Smooth muscle cell of bladder (primary cell): ENCODE results near the gene DOP1A. TPM values are rescaled to one million over a fixed set of nuclear protein-coding genes. Genes with fewer than 3 reads are reported as not detected.

Experiments used
- total RNA-seq: library from RNA; depleted of rRNA; stranded (reverse); fragments of >200 nt; gene quantifications from 2 replicates; pipeline ENCODE4 v1.2.3, GENCODE V29; 2014

DOP1A gene, protein sequence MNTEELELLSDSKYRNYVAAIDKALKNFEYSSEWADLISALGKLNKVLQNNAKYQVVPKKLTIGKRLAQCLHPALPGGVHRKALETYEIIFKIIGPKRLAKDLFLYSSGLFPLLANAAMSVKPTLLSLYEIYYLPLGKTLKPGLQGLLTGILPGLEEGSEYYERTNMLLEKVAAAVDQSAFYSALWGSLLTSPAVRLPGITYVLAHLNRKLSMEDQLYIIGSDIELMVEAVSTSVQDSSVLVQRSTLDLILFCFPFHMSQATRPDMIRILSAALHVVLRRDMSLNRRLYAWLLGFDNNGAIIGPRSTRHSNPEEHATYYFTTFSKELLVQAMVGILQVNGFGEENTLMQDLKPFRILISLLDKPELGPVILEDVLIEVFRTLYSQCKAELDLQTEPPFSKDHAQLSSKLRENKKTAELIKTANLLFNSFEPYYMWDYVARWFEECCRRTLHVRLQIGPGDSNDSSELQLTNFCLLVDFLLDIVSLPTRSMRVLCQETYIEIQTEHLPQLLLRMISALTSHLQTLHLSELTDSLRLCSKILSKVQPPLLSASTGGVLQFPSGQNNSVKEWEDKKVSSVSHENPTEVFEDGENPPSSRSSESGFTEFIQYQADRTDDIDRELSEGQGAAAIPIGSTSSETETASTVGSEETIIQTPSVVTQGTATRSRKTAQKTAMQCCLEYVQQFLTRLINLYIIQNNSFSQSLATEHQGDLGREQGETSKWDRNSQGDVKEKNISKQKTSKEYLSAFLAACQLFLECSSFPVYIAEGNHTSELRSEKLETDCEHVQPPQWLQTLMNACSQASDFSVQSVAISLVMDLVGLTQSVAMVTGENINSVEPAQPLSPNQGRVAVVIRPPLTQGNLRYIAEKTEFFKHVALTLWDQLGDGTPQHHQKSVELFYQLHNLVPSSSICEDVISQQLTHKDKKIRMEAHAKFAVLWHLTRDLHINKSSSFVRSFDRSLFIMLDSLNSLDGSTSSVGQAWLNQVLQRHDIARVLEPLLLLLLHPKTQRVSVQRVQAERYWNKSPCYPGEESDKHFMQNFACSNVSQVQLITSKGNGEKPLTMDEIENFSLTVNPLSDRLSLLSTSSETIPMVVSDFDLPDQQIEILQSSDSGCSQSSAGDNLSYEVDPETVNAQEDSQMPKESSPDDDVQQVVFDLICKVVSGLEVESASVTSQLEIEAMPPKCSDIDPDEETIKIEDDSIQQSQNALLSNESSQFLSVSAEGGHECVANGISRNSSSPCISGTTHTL (N-terminal part only)
- total RNA-seq = 18.6 and 26.5 TPM in 2 replicates

DNA sequence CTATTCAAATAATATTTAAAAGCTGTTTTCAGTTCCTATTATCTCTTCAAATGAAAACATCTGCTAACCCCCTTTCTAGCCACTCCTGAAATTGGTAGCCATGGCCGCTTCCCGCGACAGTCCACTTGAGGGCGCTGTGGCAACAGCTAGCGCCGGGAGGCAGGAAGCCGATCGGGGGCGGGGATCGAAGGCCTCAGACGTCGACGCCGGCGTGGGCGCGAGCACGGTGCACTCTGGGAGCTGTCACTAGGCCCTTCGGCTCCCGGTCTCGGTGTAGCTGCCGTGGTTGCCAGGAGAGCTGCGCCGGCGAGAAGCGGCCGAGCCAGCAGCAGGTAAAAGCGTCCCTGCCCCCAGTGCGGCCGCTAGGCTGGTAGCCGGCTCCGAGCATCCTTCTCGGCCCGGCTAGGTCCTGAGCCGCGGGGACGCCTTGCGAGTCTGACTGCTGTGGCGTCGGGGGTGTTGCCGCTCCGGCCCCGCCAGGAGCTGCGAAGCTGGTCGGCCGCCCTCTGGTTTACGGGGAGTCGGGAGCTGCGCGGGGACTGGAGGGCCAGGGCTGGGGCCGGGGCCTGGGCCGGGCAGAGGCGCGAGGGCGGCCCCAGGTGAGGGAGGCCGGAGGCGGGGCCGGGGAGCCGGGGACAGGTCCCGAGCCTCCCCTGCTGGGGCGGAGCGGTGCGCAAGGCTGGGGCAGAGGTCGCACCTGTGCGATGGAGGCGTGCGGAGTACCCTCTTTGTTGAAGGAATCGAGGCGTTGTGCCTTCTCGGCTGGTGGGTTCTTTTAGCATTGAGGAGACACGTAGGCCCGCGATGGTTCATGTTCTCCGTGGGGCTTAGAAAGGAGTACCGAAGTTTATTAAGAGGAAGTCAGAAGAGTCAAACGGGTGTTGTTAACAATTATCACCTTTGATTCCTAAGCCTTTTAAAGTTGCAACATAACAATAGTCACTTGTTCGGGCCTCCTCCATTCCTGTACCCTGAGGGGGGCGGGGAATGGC is at the start of gene DOP1A:
TSS of gene DOP1A (plus strand) at position 224 of the 992 bp plus-strand sequence. CDS start 29,307 bp downstream, outside the sequence.

DNA sequence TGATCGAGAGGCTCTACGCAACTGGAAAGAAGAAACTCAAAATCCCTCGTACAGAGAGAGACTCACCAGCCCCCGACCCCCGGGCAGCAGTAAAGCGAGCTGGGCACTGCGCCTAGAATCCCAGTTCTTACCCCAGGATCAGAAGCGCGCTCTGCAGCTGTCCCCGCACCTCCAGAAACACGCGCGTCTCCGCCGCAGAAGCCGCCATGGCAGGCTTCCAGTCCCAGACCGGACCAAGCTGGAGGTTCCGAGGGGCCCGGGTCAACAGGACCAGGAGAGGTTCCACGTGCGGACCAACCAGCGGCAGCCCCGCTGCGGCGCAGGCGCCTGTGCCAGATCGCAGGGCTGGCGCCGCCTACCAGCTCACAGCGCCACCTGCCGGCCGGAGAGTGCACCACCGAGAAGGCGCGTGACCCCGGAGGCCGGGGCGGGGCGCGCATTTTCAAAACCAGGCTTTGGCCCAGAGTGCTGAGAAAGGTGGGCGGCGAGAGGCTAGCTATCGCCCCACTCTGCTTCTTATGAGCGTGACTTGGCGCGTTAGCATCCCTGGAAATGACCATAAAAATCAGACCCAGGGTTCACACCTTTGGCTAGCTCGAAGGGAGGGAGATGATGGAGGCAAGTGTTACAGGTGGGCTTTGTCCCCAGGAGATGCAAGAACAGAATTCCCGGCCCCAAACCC is 1.8 kb upstream of the DOP1A start, which contains the start of gene UBE3D:
TSS of gene UBE3D (minus strand) at position 331 of the 682 bp plus-strand sequence. CDS start at position 208, 123 bp downstream.

DNA sequence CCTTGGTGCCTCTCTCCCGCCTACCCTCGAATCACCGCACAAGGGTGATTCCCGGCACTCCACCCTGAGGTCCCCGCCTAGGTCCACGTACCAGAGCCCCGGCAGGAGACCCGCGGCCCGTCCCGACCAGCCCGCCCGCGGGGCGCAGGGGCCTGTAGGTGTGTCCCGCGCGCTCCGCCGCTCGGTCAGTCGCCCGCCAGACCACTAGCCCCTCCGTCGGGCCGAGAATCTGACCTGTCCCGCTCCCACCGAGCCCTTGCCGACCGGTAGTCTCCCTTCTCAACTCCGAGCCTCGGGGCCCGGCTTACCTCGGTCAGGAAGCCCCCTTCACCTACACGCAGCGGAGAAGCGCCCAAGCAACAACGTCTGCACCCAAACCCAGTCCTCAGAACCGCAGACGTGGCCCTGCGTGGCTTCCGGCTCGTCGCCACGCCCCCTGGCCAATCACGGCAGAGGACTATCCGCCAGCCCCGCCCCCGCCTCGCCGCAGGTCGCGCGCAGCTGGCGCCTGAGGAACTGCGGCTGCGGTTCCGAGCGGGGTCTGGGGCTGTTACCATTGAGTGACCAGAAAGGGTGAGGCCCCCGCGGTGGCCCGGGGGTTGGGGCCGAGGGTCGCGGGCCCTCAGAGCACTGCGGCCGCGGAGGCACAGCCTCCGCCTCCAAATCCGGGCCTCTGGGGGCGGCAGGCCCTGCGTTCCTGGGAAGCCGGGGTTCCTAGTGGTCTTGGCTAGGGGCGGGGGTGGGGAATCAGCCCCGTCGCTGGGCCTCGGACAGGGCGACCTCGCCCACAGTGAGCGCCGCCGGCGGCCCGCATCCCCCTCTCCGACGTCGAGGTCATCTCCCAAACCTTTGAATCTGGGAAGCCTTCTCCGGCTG is 125.6 kb downstream of the DOP1A start, which contains the start of the genes PGM3 and RWDD2A:
TSS of gene PGM3 (minus strand) at position 395 of the 876 bp plus-strand sequence. CDS start 2,253 bp downstream, outside the sequence.
TSS of gene RWDD2A (plus strand) at position 487 of the 876 bp plus-strand sequence. CDS start 1,095 bp downstream, outside the sequence.

Other genes starting within 250 kb of the DOP1A start
- 4.8 and 5.5 TPM in 2 replicates for gene UBE3D, start 1.8 kb upstream of the DOP1A start, total RNA-seq
- gene PGM3, start 125.6 kb downstream of the DOP1A start, total RNA-seq = 156 and 176 TPM in 2 replicates
- 5.0 and 5.9 TPM in 2 replicates for gene RWDD2A, start 125.7 kb downstream of the DOP1A start, total RNA-seq